ENCODE data around the gene PSME3.
"Not testable (repeated sequence)": the region's sequence is repeated elsewhere in the genome, so short reads cannot be mapped to it uniquely, and the experiment has no call there.

PSME3 gene

DNA sequence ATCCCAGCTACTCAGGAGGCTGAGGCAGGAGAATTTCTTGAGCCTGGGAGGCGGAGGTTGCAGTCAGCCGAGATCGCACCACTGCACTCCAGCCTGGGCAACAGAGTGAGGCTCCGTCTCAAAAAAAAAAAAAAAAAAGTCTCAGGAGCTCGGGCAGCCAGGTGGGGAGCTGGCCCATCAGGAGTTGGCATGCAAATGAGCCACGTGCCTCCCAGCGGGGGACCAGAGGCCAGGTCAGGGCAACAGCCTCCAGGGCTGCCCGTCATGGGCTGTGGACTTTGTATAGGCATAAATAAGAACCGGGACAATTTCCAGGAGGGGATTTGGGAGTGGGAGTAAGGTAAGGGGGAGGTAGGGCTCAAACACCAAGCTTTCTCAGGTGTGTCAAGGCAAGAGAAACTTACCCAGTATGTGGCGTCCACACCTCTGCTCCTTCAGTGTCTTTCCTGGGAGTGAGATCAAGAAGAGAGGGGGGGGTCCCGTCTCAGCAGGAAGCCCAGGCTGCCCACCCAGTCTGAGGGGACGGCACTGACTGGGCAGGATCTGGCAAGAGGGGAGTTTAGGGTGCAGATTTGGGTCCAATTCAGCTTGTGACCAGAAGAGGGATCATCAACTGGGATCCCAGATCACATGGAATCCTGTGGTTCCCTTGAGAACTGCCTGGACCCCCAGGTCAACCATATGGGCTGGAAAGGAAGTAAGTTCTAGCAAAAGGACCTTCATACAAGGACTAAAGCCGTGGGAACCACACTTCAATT, 45.1 kb downstream of the PSME3 start:
- no peak for DNase-seq (ENCODE audit: low spot score)

DNA sequence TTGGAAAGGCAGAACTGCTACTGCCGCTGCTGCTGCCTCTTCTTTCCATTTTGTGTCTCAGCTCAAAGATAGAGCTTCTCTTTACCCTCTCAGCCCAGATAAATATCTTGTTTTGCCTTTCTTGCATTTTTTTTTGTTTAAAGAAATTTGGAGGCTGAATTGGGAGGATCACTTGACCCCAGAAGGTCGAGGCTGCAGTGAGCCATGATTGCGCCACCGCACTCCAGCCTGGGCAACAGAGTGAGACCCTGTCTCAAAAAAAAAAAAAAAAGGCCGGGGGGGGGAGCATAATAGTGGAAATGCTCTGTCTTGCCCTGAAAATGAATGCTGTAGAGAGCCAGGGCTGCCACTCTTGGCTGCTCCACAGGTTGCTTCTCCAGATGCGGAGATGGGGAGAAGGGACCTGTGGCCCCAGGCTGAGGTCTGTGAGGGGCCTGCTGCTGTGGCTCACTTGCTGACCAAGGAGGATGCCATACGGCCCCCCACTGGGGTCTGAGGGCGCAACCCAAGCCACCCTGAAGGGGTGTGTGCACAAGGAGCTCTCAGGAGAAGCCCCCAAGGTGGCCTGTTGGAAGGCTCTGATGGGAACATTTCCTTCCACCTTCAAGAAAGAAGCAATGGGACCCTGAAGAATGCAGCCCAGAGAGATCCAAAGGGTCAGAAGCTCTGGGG, 45.9 kb downstream of the PSME3 start:
- no peak for DNase-seq (ENCODE audit: low spot score)

DNA sequence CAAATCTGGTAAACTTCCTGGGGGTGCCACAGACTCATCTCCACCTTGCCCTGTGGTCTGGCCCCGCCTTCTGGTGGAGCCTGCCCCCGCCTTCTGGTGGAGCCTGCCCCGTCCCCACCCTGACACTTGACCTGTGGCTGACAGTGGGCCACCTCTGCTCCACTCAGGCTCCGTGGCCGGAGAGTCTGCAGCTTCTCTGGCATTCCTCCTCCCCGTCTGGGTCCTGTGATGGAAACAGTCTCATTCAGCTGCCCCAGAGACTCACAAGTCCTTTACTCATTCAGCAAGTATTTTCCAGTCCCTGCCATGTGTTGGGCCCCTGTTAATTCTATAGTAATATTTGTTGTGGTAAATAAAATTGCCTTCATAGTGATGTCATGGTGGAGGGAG, 46.4 kb downstream of the PSME3 start:
- DNase-seq (ENCODE audit: low spot score), result no peak

DNA sequence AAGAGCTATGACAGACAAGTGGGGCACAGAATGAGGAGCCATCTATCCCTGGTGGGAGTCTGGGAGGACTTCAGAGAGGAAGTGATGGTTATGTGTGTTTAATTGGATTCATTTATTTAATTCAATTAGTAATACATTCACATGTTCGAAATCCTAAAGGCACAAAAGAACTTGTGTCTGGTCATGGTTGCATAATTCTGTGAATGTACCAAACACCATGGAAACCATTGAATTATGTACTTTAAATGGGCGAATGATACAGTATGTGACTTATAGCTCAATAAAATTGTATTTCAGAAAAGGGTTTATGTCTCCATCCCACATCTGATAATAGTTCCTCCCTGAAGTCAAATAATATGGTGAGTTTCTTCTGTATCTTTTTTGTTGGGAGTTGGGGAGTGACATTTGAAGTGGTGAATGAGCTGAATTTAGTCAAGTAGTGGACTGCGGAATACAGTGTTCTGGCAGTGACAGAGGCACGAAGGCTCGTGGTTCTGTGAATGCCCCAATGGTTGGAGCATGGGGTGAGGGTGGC, 47.6 kb downstream of the PSME3 start:
- DNase-seq (ENCODE audit: low spot score), result no peak

DNA sequence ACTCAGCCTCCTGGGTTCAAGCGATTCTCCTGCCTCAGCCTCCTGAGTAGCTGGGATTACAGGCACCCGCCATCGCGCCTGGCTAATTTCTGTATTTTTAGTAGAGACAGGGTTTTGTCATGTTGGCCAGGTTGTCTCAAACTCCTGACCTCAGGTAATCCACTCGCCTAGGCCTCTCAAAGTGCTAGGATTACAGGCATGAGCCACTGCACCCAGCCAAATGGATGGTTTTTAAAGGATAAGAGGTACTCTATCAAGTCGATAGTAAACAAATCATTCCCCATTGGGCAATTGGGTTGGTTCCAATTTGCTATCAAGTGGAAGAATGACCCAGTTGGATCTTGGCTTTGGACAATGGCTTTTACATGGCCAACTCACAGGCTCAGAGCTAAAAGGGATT, 48.5 kb downstream of the PSME3 start:
- DNase-seq (ENCODE audit: low spot score), result not testable (repeated sequence)

DNA sequence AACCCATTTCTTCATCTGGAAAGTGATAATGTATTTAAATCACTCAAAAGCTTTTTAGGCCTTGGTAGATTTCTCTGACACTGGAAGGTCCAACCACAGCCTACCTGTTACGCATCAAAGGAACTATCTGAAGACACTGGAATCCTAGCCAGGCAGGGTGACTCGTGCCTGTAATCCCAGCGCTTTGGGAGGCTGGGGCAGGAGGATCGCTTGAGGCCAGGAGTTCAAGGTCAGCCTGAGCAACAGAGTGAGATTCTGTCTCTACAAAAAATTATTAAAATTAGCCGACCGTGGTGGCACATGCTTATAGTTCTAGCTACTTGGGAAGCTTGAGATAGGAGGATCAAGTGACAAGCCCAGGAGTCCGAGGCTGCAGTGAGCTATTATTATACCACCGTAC, 49.0 kb downstream of the PSME3 start:
- no peak for DNase-seq (ENCODE audit: low spot score)

DNA sequence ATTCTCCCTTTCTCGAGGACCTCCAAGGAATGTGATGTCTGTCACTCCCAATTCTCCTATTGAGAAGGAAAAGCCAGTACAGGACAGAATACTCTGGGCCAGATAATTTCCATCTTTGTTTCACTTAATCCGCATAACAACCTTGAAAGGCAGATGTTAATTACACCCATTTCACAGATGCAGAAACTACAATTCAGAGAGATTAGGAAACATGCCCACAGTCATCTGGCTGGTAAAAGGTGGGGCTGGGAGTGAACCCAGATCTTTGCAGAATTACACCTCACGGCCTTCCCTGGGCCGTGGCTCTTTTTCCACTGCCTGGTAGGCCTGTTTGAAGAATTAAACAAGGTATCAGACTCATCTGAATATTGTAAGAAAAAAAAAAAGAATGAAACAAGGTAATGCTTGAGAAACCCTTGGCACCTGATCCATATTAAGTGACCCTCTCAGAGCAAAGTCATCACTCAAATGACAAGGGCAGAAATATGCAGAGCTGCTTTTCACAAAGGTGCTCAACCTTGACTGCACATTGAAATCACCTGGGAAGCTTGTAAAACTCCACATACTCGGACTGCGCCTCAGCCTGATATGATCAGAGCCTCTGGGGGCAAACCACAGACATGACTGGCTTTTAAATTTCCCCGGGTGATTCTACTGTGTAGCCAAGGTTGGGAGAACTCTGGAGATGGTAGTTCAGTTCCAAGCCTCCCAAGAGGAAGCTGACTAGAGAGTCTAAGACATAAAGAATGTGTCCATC, 50.8 kb downstream of the PSME3 start:
- no peak for DNase-seq (ENCODE audit: low spot score)

DNA sequence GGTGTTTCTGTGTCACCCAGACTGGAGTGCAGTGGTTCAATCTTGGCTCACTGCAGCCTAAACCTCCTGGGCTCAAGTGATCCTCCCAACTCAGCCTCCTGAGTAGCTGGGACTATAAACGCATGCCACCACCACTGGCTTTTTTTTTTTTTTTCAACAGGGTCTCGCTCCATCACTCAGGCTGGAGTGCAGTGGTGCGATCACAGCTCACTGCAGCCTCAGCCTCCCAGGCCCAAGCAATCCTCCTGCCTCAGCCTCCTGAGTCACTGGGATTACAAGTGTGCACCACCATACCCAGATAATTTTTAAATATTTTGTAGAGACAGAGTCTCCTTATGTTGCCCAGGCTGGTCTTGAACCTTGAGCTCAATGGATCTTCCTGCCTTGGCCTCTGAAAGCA, 52.6 kb downstream of the PSME3 start:
- not testable (repeated sequence) for DNase-seq (ENCODE audit: low spot score)

DNA sequence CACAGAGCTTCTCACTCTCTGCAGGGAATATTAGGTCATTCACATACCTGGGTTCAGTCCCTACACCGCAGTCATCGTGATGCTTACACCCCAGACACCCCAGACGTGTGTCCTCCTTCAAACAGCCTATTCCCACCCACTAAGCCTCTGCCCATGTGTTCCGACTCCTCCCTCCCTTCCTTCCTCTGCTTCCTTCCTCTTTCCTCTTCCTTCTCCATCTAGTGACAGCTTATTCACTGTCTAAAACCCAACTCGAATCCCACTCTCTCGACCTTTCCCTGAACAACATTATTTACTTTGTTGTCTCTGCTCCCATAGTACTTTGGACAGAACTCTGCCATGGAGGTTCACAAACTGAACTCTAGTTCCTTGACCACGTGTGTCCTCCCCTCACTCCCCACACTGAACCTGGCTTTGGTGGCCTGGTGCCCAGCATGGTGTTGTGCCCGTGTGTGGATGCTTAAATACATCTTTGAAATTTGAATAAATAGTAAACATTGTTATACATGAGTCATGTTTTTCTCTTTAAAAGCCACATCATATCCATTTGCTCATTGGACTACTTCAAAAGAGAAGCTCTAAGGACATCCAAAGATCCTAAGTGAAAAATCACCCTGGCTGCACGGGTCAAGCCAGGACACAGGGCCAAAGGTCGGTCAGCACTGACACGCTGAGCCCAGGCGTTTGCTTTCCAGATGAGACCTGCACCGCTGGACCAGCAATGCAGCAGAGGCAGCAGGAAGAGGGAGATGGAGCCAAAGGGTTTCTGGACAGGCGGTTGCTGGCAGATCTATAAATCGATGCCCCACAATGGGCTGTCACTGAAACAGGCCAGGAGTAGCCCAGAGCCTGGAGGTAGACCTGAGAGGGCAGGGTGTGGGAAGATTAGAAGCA, 53.3 kb downstream of the PSME3 start:
- no peak for DNase-seq (ENCODE audit: low spot score)

DNA sequence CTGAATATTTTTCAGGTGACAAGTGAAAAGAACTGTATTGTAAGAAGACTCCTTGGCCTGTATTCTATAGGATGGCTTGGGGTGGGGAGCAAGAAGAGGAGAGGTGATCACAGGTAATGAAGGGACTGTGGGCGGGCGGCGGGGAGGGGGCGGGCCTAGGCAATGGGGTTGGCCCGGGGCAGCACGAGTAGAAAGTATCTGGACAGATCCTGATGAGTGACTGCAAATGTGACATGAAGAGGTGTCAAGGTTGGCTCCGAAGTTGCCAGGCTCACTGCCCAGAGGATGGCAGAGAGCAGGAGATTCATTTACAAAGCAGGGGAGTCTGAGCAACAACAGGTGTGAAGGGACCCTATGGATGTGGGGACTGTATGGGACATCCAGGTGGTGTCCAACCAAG, 56.6 kb downstream of the PSME3 start:
- DNase-seq (ENCODE audit: low spot score), result no peak

DNA sequence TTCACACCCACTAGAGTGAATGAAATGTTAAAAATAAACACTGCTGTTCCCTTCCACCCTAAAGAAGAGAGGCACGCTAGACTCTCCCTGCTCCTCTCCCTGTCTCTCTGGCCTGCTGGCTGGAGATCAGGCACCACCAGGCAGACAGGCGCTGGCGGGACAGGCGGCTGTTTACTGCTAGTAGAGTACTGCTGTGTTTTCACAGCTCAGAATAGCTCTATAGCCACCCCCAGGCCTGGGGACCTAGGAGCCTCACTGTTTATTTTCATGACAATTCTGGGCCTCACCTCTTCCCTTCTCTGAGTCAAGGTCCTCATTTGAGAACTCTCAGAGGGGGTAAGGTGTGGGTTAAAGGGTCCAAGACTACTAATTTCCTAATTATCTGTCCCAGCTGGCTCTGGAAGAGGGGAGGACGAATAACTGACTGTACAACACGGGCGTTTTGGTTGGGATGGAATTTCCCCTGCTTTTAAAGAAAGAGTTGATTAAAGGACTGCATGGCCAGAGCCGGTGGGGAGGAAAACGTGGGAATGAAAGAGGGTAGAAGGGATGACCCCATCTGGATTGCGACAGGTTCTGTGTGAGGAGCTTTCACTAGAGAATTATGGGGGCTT, 58.4 kb downstream of the PSME3 start:
- DNase-seq (ENCODE audit: low spot score), result no peak

DNA sequence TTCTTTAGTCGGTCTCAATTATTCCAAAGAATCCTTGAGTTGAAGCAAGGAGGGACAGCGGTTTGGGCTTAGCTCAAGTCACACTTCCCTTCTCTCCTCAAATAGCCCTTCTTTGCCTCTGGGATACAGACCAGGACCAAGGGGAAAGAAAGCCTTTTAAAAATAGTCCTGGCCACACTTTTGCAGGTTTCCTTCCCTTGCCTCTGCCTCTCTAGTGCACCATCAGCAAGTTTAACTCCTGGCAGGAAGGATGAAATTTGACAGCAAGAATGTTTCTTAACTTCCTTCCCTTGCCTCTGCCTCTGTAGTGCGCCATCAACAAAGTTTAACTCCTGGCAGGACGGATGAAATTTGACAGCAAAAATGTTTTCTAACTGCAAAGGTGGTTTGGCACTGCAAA, 60.2 kb downstream of the PSME3 start:
- no peak for DNase-seq (ENCODE audit: low spot score)
